Measurements from ENCODE around the gene ANO5. TPM values are rescaled to one million over a fixed set of nuclear protein-coding genes. Genes with fewer than 3 reads are reported as not detected.

ANO5 gene
- total RNA-seq, 1 donor from 2014 or later = 1.2 TPM

- no peaks in the 10 kb centered on the region for H3K36me3 ChIP-seq
- no peak for DNase-seq (ENCODE audit: extremely low spot score in 2 of 2)
- intact Hi-C loops (cut with DNase I) = no loop called here
- no peak overlapping the region for H3K27ac ChIP-seq
- H3K27me3 ChIP-seq = no peaks in the 10 kb centered on the region
- H3K4me3 ChIP-seq = no peak overlapping the region
- no peaks in the 10 kb centered on the region for H3K9me3 ChIP-seq
- H3K4me1 ChIP-seq = no peaks in the 10 kb centered on the region
- TF ChIP-seq POLR2AphosphoS5 (IDR thresholded peaks at IDR 0.05; ENCODE audit: insufficient read depth in 1 of 2, low read depth in 1 of 2) (no peak), POLR2A (IDR thresholded peaks at IDR 0.05) (no peak)
Measured at GRCh38 chr11:22331771-22332170, 138.9 kb downstream of the ANO5 start.

Other genes with a start within 250 kb of the ANO5 start
- not detected for gene SLC17A6, start 145.3 kb downstream of the ANO5 start, total RNA-seq

Data from vagina (tissue), 2 donors.